NCI-H1105 treated with DMSO at 0.1 percent for 48 hours (cell line): ENCODE measurements around the gene NHLRC4.

Experiments
- DNase-seq: peaks from one replicate; lab custom pipeline; 2025; lab: John Stamatoyannopoulos, UW

Gene NHLRC4

GRCh38 chr16:553601-554296 is 13.1 kb upstream of the NHLRC4 start:
- DNase-seq = no peak

- no peak for DNase-seq
These were observed 12.5 kb upstream of the NHLRC4 start for GRCh38 chr16:554297-554621.

- DNase-seq = no peak
These were observed 12.0 kb upstream of the NHLRC4 start for GRCh38 chr16:554640-555365.

GRCh38 chr16:555528-556473 is 11.0 kb upstream of the NHLRC4 start:
- no peak for DNase-seq

GRCh38 chr16:556474-557173 is 10.2 kb upstream of the NHLRC4 start:
- DNase-seq = no peak

- DNase-seq = no peak
These were observed 9.1 kb upstream of the NHLRC4 start for GRCh38 chr16:557463-558297.

- DNase-seq = no peak
These were observed 8.3 kb upstream of the NHLRC4 start for GRCh38 chr16:558298-559020.

DNA sequence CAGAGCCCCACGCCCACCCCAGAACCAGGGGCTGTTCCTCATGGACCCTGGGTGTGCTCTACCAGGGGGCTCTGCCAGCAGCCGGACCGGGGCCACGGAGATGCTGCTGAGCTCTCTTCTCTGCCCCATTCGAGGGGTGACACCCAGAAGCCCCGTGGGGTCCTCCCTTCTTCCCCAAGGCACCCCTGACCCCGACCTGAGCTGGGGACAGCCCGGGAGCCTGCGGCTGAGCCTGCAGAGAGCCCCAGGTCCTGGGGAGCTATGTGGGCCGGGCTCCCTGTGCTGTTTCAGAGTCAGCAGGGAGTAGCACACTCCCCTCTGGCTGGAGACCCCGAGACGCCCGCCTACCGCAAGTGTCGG is 7.8 kb upstream of the NHLRC4 start:
- no peak for DNase-seq

GRCh38 chr16:559411-560203 is 7.2 kb upstream of the NHLRC4 start:
- no peak for DNase-seq

GRCh38 chr16:560204-560700 is 6.6 kb upstream of the NHLRC4 start, which contains the start of gene PRR35:
PRR35 (plus strand) TSS chr16:560394; CDS start chr16:563295, 2,901 bp downstream.
- DNase-seq = no peak

DNA sequence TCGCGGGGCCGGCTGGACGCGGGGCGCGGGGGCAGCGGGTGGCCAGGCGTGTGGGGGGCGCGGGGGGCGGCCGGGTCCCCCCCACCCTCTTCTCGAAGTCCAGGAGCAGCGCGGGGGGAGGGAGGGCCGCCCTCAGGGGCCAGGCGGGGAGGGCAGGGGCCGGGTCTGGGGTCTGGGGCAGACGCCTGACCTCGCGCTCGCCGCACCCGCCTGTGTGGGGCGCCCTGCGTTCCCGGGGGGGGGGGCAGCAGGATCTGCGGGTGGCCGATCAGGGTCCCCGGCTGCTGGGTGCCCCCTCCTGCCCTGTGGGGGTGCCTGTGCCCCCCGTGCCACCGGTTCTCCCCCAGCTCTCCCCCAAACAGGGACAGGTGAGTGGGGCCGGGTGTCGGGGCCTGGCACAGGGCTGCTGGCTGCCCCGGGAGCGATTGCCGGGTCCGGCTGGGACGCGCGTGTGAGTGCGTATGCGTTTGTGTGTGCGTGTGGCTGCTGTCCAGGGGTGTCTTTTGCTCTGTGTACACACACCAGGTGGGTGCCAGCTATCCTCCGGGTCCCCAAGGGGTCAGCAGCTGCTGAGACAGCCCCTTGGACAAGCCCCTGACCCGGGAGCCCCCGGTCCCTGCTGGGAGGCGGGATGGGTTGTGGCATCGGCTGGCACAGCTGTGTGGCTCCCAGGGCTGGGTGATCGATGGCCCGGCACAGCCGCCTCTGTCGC is 5.9 kb upstream of the NHLRC4 start:
- no peak for DNase-seq

- no peak for DNase-seq
These were observed 5.4 kb upstream of the NHLRC4 start for GRCh38 chr16:561413-561794.

DNA sequence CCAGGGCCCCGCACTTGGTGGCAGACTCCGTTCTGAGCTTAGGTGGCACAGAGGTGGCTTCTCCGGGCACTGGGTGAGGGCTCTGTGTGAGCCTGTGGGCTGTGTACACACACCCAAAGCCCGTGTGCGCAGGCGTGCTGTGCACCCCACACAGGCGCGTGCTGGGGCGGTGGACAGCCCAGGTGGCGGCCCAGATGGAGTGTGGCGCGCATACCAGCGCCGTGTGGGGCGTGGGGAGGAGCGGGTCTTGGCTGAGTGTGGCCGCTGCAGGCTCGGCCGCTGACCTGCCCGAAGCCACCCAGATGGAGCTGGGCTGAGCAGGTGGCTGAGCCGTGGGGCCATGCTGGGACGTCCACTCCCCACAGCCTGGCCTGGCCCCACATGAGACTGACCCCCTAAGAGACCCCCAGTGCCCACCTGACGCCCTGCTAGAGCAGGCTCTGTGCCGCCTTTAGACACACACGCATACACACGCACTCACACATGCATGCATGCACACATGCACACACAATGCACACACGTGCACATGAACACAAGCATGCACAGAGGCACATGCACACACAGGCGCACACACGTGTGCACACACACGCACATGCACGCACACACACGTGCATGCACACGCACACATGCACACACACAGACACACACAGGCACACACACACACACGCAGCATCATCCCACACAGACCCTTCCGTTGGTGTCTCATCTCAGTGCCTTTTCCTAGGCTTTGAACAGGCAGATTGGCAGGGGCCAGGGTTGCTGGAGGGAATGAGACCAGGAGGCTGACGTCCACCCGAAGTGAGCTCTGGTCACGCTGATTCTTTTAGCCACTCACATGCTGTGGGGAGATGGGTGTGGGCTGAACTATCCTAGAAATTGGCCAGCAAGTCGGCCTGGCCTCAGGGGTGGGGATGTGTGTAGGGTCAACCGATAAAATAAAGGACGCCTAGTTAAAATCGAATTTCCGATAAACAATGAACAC is 4.6 kb upstream of the NHLRC4 start:
- no peak for DNase-seq

DNA sequence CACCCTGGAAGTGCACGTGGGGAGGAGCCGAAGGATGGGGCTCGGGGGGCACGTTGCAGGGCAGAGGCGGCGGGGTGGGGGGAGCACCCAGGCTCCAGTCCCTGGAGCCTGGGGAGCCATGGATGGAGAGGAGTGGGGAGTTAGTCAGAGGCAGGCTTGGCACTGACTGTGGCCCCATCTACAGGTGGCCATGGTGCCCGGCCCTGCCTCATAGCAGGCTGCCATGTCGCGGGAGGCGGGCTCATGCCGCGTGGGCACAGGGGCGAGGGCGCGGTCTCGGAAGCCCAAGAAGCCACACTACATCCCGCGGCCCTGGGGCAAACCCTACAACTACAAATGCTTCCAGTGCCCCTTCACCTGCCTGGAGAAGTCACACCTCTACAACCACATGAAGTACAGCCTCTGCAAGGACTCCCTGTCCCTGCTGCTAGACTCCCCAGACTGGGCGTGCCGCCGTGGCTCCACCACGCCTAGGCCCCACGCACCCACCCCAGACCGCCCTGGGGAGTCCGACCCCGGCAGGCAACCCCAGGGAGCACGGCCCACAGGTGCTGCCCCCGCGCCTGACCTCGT is 3.6 kb upstream of the NHLRC4 start:
- DNase-seq = no peak

DNA sequence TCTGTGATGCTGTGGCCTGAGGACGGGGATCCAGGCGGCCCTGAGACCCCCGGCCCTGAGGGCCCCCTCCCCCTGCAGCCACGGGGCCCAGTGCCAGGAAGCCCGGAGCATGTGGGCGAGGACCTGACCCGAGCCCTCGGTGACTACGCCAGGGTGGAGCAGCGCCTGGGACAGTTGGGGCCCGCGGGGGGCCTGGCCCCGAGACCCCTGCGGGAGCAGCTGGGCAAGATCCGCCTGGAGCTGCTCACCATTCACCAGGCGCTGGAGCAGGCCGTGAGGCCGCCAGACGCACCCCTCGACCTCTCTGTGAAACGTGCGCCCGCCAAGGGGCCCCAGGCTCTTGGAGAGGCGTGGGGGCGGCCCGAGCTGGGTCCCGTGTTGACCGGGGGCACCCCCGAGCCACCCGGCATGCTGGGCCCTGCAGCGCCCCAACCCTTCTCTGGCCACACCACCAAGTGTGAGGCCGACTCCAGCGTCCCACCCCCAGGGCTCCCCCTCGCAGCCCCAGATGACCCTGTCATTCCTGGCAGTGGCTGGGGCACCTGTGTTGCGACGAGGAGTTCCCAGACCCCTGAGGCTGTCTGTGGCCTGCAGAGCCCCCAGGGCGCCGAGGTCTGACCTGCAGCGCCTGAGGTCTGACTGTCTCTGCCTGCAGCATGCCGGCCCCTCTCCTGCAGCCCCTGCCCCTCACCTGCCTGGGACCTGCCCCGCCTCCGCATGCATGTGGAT is 2.0 kb upstream of the NHLRC4 start:
- no peak for DNase-seq
